SK-N-SH (cell line): ENCODE results near the gene ANO9.

Experiments
- CHD2 ChIP-seq: fragments of 150-350 bp; IDR thresholded peaks from 2 replicates; pipeline ENCODE4 v1.6.1; 2018; ENCODE audit warnings: low read length; ENCODE audit not compliant: partially characterized antibody
- NFIC ChIP-seq: IDR thresholded peaks from 2 replicates; pipeline ENCODE4 v1.4.0; 2012; ENCODE audit warnings: borderline replicate concordance
- SMC3 ChIP-seq: IDR thresholded peaks from 2 replicates; pipeline ENCODE4 v1.6.1; 2012; ENCODE audit warnings: low read depth, low read length, improper control_type of control experiment
- TAF1 ChIP-seq: IDR thresholded peaks from 2 replicates; pipeline ENCODE4 v1.6.1; 2012; ENCODE audit warnings: low read depth, mild to moderate bottlenecking, low read length, moderate library complexity, borderline replicate concordance
- TCF12 ChIP-seq: IDR thresholded peaks from 2 replicates; pipeline ENCODE4 v1.4.0; 2012
- TEAD4 ChIP-seq: IDR thresholded peaks from 2 replicates; pipeline ENCODE4 v1.4.0; 2012; ENCODE audit warnings: mild to moderate bottlenecking, borderline replicate concordance; ENCODE audit not compliant: insufficient read depth
- YY1 ChIP-seq: IDR thresholded peaks from 2 replicates; pipeline ENCODE4 v1.4.0; 2012; ENCODE audit warnings: low read depth, mild to moderate bottlenecking
- TF ChIP-seq, protein P1 (sequence below): fragments of 200-600 bp; sonication (generic); IDR thresholded peaks from 2 replicates; pipeline ENCODE4 v1.6.1; 2017; ENCODE audit warnings: antibody characterized with exemption, mild to moderate bottlenecking, moderate library complexity
- TF ChIP-seq, protein P2 (sequence below): IDR thresholded peaks from 2 replicates; pipeline ENCODE4 v1.6.1; 2012; ENCODE audit warnings: mild to moderate bottlenecking, low read depth, low read length, moderate library complexity
- TF ChIP-seq, protein P3 (sequence below): IDR thresholded peaks from 2 replicates; pipeline ENCODE4 v1.4.0; 2012; ENCODE audit warnings: low read depth
- TF ChIP-seq, protein P4 (sequence below): IDR thresholded peaks from 2 replicates; pipeline ENCODE4; 2012

DNA sequence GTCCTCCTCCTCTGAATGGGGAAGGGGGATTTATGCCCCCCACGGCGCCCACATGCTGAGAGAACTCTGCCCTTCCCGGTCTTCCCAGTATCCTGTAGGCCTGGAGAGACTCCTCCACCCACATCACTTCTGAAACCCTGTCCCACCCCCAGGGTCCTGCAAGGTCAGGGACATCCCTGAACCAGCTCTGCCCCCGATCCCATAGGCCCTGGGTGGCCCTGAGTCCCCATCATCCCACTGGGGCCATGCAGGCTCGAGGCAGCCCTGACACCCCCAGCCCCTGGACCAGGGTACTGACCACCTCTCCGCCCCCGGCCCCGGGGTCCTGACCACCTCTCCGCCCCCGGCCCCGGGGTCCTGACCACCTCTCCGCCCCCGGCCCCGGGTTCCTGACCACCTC is 60.8 kb downstream of the ANO9 start:
- TF ChIP-seq, protein P1, sequence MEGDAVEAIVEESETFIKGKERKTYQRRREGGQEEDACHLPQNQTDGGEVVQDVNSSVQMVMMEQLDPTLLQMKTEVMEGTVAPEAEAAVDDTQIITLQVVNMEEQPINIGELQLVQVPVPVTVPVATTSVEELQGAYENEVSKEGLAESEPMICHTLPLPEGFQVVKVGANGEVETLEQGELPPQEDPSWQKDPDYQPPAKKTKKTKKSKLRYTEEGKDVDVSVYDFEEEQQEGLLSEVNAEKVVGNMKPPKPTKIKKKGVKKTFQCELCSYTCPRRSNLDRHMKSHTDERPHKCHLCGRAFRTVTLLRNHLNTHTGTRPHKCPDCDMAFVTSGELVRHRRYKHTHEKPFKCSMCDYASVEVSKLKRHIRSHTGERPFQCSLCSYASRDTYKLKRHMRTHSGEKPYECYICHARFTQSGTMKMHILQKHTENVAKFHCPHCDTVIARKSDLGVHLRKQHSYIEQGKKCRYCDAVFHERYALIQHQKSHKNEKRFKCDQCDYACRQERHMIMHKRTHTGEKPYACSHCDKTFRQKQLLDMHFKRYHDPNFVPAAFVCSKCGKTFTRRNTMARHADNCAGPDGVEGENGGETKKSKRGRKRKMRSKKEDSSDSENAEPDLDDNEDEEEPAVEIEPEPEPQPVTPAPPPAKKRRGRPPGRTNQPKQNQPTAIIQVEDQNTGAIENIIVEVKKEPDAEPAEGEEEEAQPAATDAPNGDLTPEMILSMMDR, result no peak
- TF ChIP-seq, protein P2, sequence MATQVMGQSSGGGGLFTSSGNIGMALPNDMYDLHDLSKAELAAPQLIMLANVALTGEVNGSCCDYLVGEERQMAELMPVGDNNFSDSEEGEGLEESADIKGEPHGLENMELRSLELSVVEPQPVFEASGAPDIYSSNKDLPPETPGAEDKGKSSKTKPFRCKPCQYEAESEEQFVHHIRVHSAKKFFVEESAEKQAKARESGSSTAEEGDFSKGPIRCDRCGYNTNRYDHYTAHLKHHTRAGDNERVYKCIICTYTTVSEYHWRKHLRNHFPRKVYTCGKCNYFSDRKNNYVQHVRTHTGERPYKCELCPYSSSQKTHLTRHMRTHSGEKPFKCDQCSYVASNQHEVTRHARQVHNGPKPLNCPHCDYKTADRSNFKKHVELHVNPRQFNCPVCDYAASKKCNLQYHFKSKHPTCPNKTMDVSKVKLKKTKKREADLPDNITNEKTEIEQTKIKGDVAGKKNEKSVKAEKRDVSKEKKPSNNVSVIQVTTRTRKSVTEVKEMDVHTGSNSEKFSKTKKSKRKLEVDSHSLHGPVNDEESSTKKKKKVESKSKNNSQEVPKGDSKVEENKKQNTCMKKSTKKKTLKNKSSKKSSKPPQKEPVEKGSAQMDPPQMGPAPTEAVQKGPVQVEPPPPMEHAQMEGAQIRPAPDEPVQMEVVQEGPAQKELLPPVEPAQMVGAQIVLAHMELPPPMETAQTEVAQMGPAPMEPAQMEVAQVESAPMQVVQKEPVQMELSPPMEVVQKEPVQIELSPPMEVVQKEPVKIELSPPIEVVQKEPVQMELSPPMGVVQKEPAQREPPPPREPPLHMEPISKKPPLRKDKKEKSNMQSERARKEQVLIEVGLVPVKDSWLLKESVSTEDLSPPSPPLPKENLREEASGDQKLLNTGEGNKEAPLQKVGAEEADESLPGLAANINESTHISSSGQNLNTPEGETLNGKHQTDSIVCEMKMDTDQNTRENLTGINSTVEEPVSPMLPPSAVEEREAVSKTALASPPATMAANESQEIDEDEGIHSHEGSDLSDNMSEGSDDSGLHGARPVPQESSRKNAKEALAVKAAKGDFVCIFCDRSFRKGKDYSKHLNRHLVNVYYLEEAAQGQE, result no peak
- no peak for TF ChIP-seq TAF1
- TF ChIP-seq, protein P3, sequence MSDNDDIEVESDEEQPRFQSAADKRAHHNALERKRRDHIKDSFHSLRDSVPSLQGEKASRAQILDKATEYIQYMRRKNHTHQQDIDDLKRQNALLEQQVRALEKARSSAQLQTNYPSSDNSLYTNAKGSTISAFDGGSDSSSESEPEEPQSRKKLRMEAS, result no peak
- no peak for TF ChIP-seq SMC3
- TF ChIP-seq CHD2, result no peak
- TF ChIP-seq, protein P4, sequence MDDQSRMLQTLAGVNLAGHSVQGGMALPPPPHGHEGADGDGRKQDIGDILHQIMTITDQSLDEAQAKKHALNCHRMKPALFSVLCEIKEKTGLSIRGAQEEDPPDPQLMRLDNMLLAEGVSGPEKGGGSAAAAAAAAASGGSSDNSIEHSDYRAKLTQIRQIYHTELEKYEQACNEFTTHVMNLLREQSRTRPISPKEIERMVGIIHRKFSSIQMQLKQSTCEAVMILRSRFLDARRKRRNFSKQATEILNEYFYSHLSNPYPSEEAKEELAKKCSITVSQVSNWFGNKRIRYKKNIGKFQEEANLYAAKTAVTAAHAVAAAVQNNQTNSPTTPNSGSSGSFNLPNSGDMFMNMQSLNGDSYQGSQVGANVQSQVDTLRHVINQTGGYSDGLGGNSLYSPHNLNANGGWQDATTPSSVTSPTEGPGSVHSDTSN, result no peak
- no peak for TF ChIP-seq NFIC
- no peak for TF ChIP-seq YY1
- no peak for TF ChIP-seq TEAD4
- TF ChIP-seq TCF12, result no peak
